NCI-H146 (cell line): Measurements from ENCODE around the gene GLIS1.
A peak's percentile ranks its signal among the peaks of the same experiment; 100 is the strongest.

Experiments
- DNase-seq: peaks from one replicate; lab custom pipeline; 2025; lab: John Stamatoyannopoulos, UW

GLIS1 gene

DNA sequence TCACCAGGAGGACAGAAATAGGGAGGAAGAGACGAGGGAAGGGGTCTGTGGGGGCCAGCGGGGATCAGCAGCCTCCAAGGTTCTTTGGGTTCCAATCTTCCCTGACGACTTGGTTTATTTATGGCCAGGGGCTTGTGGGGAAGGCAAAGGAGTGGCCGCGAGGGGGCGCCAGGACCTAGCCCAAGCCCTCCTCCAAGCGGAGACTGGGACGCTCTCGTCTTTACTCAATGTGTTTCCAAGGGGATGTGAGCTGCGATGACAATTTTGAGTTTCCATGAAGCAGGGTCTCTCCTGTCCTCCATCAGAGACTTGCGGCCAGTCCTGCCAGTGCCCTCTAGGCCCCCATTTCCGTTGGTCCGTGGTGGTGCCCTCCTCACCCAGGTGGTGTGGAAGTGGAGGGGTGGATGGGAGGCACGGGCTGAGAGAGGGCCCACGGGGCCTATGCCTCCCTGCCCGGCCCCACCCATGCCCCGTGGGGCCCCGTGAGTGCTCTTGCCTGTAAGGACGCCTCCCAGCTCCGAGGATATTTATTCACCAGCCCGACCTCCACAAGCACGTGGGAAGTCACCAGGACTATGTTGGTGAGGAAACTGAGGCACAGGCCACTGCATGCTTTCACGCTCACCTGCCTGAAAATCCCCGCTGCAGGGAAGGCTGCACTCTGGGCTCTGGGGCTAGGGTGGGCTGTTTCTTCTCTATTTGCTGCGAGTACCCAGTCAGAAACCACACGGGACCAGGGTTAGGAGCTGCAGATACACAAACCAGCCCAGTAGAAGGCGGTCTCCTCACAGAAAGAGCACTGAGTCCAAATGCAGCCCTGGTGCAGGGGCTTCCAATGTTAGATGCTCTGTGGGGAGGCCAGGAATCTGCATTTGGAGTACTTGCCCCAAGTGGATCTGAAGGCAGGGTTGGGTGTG lies 253.2 kb downstream of the GLIS1 start:
- peak; percentile 79 for DNase-seq

DNA sequence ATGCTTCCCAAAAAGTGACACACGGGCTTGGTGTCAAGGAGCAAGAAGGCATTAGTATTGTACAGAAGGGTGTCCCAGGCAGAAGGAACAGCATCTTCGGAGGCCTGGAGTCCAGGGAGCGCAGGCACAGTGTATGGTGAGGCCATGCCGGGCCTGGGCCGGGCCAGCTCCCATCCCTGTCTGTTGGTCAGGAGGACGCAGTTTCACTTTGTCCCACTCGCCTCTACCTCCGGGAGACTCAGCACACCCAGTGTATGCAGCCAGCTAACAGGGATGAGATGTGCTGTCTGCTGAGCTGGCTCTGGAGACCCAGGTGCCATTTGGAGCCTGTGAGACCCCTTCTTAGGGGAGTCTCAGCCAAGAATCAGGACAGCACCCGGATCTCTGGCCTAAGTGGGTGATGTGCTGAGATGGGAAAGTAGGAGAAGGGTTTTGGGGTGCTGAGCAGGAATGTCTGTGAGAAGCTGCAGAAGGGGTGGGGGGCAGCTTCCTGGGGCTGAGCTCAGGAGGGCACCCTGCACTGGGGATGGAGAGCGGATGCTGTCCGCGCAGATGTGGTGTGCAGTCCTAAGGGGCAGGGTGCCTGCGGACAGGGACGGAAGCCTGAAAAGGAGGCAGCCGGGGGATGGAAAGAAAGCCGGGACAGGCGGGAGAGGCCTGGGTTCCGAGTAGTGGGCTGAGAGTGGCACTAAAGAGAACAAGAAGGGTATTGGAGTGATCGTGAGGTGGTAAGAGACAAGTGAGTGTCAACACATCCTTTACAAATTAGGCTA lies 254.1 kb downstream of the GLIS1 start:
- DNase-seq, result no peak

DNA sequence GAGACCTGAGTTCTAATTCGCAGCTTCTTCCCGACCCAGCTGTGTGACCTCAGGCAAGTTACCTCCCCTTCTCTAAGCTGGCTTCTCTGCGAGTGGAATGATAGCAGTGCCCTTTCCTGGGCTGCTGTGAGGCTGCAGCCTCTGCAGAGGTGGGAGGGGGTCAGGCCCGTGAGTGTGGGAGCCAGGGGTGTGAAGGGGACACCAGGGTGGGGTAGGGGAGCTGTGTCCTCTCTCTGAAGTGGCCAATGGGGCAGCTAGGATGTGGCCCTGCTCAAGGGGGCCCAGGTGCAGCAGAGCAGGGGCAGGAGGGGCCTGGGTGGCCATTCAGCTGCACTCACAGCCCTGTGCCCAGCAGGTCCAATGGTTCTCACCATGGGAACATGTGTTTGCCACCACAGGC lies 255.3 kb downstream of the GLIS1 start:
- DNase-seq, result no peak

GRCh38 chr1:53483170-53483569 lies 255.8 kb downstream of the GLIS1 start:
- DNase-seq, result no peak

- DNase-seq, result no peak
These were observed 256.4 kb downstream of the GLIS1 start for GRCh38 chr1:53482441-53483153.

DNA sequence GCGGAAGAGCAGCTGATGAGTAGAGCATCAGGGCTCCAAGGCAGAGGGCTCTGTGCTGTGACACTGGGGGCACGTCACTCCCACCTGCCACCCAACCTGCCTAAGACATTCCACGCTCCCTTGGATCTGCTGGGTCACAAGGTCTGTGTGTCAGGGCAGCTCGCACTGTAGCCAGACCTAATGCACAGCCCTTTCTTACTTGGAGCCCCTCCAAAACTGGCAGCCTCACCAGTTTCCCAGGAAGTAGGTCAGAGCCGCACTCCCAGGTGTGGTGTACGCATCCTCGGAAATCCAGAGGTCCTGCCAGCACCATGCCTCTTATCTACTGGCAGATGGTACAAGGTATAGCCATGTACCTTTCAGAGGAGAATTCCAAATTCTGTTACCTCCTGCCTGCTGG lies 257.5 kb downstream of the GLIS1 start:
- DNase-seq, result no peak

DNA sequence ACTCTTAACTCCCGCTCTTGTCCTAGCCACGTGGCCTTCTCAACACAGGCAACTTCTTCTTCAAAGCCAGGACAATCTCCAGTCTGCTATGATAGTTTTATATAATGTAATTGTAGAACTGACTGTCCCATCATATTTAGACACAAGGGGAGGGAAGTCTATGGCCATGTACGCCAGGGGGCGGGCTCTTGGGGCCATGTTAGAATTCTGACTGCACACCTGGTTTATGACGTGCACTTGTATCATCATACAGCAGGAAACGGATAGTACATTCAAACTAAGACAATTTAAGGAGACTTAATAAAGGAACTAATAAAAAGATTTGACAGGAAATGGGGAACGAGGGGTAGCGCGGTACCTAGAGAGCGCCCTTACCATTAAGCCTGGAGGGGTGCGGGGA lies 258.3 kb downstream of the GLIS1 start:
- no peak for DNase-seq

GRCh38 chr1:53478502-53478818 lies 260.5 kb downstream of the GLIS1 start:
- no peak for DNase-seq

DNA sequence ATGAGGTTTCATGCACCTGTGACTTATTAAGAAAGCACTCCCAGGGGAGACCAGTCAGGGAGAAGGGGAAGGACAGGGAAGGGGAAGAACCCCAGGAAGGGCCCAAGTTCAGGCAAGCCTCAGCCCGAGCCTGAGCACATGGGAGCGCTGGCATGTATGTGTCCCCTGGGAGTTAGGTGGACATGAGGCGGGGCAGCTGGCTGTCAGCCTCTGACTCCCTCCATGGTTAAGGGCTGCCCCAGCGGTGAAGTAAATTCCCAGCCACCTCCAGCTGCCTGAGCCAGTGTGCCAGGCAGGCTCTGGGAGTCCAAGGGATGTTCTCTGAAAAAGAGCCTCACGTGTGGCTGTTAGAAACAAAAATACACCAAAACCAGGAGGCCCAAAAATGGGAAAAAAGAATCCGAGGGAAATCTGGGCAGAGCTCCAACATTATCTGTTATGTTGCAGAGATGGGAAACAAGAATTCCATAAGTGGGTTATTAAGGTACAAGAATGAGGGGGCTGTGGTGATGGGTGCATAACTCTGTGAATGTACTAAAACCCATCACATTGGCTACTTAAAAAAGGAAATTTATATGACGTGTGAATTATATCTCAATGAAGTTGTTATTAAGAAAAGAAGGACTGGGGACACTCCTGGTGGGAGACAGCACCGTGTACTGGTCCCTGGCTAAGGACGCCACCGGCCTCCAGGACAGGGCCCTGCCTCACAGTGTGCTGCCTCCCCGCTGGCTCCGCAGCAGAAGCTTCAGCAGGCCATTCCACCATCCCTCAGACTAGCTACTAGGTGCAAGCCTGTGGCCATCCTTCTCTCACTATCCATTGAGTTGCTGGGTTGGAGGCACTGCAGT lies 261.1 kb downstream of the GLIS1 start:
- DNase-seq, result no peak

GRCh38 chr1:53476579-53476978 lies 262.4 kb downstream of the GLIS1 start:
- DNase-seq, result no peak

GRCh38 chr1:53475664-53476063 lies 263.3 kb downstream of the GLIS1 start:
- DNase-seq, result no peak

DNA sequence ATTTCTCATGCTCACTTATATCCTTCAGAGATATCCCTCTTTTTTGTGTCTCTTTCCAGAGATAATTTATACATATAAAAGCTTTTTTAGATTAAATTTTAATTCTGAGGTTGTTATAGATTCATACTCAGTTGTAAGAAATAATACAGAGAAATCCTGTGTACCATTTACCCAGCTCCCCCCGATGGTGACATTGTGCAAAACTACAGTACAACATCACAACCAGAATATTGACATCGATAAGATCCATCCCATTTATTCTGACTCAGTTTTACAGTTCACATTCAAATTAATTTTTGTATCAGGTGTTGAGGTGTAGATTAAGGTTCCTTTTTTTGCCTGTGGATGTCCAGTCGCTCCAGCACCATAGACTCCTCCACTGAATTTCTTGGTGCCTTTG lies 265.5 kb downstream of the GLIS1 start:
- DNase-seq, result no peak

- DNase-seq, result no peak
These were observed 268.0 kb downstream of the GLIS1 start for GRCh38 chr1:53471000-53471399.

- no peak for DNase-seq
These were observed 268.4 kb downstream of the GLIS1 start for GRCh38 chr1:53470584-53470983.

- DNase-seq, result peak; percentile 64
These were observed 268.8 kb downstream of the GLIS1 start for GRCh38 chr1:53470155-53470554.

GRCh38 chr1:53469373-53469772 lies 269.6 kb downstream of the GLIS1 start:
- DNase-seq, result no peak

- DNase-seq, result no peak
These were observed 270.6 kb downstream of the GLIS1 start for GRCh38 chr1:53468374-53468773.

GRCh38 chr1:53467391-53467790 lies 271.6 kb downstream of the GLIS1 start:
- no peak for DNase-seq

GRCh38 chr1:53465023-53465957 lies 273.7 kb downstream of the GLIS1 start:
- DNase-seq, result no peak
